Activated CD4-positive, alpha-beta T cell treated with anti-CD3 and anti-CD28 coated beads for 4 hours (primary cell): ENCODE data around the gene TMEM232.

Experiments
- DNase-seq, 2 donors: peaks; one replicate each; pipeline ENCODE4 v3.0.0-alpha.2; 2020

The TMEM232 gene

GRCh38 chr5:110507972-110508371 lies 218.5 kb downstream of the TMEM232 start:
- DNase-seq: no peak

GRCh38 chr5:110506378-110506777 lies 220.1 kb downstream of the TMEM232 start:
- no peak for DNase-seq

DNA sequence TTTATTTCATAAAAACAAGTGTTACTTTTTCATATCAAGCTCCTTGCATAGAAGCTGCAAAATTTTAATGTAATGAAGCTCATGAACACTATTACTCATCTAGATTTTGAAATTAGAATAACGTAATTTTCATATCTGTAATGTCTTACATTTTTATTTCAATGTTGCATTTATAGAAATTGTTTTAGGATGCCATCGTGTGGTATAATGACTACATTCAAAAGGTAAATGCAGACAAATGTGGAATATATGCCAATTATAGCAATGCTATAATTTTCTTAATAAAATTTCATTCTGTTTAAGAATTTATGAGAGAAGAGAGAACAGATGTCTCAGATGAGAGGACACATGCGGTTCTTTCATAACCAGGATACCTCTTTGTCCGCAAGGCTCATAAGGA lies 230.2 kb downstream of the TMEM232 start:
- no peak for DNase-seq

- DNase-seq: no peak
Measured at GRCh38 chr5:110492446-110492845, 234.0 kb downstream of the TMEM232 start.

DNA sequence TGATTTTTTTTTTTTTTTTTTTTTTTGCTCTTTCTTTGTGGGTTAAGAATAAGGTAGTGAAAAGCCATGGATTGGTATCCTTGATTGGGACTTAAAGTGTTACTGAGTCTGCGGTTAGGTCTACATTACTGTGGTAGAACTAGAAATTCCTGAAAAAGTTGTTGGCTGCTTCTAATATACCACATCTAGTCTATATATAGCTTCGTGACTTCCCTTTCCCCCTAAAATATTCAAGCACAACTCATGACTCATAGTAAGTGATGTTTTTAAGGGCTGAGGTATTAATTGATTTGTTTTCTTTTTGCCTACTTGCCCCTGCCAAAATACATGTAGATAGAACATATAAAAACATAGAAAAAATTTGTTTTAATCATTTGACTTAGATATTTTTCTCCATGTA lies 247.6 kb downstream of the TMEM232 start:
- DNase-seq: no peak

GRCh38 chr5:110477911-110478310 lies 248.6 kb downstream of the TMEM232 start:
- no peak for DNase-seq

GRCh38 chr5:110476164-110476563 lies 250.3 kb downstream of the TMEM232 start:
- no peak for DNase-seq

DNA sequence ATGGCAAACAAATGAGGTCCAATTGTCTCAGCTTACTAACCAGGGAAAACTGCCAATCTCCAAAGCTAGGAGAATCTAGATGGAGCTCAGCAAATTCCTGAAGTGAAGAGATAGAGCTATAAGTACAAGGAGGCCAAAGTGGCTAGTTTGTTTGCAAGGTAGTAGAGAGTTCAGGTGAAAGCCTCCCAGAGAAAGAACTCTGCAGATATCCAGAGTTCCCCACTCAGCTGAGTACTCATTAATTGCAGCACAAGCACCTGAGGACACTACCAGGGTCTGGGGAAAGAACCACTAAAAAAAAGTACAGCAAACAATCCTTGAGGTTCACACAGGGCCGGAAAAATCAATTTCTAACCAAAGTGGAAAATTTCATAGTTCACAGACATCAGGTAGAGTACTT lies 250.9 kb downstream of the TMEM232 start:
- no peak for DNase-seq

- DNase-seq: no peak
Measured at GRCh38 chr5:110469486-110469885, 257.0 kb downstream of the TMEM232 start.

DNA sequence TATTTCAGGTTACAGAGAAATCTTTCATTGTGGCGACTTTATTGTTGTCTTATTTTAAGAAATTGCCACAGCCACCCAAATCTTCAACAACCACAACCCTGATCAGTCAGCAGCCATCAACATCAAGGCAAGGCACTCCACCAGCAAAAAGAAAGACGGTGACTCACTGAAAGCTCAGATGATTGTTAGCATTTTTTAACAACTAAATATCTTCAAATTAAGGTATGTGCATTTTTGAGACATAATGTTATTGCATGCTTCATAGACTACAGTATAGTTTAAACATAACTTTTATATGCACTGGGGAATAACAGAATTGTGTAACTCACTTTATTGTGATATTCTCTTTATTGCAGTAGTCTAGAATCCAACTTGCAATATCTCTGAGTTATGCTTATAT lies 263.4 kb downstream of the TMEM232 start:
- no peak for DNase-seq

- DNase-seq: no peak
Measured at GRCh38 chr5:110460837-110461236, 265.6 kb downstream of the TMEM232 start.

DNA sequence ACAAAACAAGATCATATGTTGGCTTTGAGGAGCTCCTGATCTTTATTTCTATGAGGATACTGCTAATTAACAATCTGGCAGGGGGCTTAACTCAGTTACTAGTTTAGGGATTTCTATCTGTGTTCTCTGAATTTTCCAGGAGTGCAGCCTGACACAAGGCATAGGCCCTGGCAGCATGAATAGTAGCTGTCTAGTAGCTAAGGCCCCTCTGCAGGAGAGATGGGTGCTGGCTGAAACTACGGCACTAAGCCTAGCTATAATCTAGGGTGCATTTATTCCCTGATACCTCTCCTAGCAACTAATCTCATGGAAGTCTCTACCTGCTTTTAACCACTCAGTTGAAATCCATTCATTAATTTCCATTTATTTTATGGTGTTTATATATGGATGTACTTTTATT lies 268.2 kb downstream of the TMEM232 start:
- no peak for DNase-seq

- DNase-seq: no peak
Measured at GRCh38 chr5:110442856-110443255, 283.6 kb downstream of the TMEM232 start.

DNA sequence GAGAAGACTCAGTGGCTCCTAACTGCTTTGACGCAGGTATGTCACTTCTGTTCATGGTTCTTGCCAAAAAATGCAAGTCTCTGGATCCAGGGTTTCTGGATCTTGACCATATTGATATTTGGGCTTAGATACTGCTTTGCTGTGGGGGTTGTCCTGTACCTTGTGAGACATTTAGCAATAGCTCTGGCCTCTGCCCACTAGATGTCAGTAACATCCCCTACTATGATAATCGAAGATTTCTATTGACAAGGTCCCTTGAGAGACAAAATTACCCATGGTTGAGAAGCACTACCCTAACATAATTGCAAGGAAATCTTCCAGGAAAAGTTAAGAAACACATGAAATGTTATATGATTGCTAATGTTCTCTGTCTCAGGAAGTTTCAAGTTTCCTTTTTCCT lies 285.4 kb downstream of the TMEM232 start:
- DNase-seq: no peak

GRCh38 chr5:110440058-110440457 lies 286.4 kb downstream of the TMEM232 start:
- no peak for DNase-seq

- no peak for DNase-seq
Measured at GRCh38 chr5:110439296-110439695, 287.2 kb downstream of the TMEM232 start.

DNA sequence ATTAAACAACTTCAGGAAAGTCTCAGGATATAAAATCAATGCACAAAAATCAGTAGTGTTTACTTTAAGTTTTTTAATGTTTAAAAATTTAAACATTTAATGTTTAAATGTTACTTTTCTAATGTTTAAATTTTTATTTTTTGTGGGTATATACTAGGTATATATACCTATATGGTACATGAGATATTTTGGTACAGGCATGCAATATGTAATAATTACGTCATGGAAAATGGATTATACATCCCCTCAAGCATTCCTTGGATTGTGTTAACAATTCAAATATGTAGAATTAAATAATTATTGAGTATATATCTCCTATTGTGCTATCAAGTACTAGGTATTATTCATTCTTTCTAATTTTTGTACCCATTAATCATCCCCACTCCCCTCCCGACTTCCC lies 291.3 kb downstream of the TMEM232 start:
- DNase-seq: no peak

DNA sequence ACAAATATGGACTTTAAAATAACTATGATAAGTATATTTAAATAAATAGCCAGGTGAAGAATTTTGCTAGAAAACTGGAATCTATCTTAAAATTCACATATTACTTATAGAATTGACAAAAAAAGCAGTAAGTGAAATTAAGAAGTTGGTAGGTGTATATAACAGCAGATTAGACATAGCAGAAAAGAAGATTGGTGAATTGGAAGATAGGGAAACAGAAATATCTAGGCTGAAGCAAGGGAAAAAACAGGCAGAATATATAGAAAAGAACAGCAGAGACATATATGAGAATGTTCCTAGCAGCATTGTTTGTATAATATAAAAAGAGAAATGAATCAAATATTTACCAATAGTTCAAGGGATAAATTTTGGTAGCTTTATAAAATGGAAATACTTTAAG lies 294.9 kb downstream of the TMEM232 start:
- DNase-seq: no peak

DNA sequence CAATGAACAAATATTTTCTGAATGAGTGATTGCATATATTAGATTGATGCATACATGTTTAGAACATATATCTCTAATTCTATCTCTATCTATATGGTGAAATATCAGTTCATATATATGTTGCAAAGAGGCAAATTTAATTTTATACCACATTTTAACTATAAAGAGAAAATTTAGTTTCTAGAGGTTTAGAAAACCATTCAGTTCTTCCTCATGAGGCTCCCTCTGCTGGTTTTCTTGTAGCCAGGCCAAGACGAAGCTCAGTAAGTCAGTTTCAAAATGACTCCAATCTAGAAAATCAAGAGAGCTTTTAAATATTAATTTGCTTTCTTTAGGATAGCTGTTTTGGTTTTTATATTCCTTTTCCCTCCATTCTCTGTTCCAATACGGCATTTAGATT lies 312.1 kb downstream of the TMEM232 start:
- no peak for DNase-seq

GRCh38 chr5:110413856-110414255 lies 312.6 kb downstream of the TMEM232 start:
- no peak for DNase-seq

- no peak for DNase-seq
Measured at GRCh38 chr5:110409571-110409970, 316.9 kb downstream of the TMEM232 start.

DNA sequence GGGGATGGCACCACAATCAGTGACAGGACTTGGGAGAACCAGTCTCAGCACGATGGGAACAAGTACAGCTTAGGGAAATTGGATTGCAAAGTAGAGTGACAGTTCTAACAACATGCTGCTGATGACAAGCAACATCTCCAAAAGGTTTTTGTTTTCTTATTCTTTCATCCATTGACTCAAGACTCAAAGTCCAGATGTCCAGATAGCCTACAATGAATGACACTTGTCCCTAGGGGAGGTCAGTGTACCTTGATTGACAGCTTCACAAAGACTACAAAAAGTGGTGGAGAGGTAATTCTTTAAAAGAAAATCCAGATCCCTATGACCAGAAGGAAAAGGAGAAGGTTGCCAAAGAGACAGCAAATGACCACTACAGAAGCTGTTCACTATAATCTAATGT lies 323.9 kb downstream of the TMEM232 start:
- DNase-seq: no peak

DNA sequence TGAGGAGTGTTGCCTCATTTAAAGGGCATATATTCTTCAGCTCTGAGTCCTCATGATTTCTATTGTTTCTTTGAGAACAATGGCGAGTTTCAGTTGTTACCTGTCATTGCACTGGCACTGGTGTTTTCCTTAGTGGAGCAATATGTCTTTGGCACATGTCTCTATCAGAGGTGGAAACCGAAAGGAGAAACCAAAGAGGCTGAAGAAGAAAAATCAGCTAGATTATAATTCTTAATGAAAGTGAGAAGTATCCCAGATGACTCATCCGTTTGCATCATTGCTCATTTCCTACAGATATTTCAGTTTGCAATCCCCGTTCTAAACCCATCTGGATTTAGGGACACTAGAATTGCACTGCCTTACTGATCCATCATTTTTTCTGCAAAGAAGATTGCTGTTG lies 324.6 kb downstream of the TMEM232 start:
- no peak for DNase-seq

GRCh38 chr5:110398951-110399350 lies 327.5 kb downstream of the TMEM232 start:
- DNase-seq: no peak

GRCh38 chr5:110397281-110397680 lies 329.2 kb downstream of the TMEM232 start:
- DNase-seq: no peak

- DNase-seq: no peak
Measured at GRCh38 chr5:110386782-110387181, 339.7 kb downstream of the TMEM232 start.
